Sigmoid colon (tissue), 4 donors: ENCODE results near the gene ALPK3.

Experiments
- CTCF ChIP-seq, 4 experiments: fragments of 450-650 bp in 3 of 4; fragments of 200-600 bp in 1 of 4; IDR thresholded peaks; one replicate each; pipeline ENCODE4 v1.5.1; 2016 to 2019; ENCODE audit warnings: antibody characterized with exemption in 4 of 4, mild to moderate bottlenecking in 3 of 4, moderate library complexity in 2 of 4
- EP300 ChIP-seq, 4 donors: sonication (generic); formaldehyde crosslinking; IDR thresholded peaks; one replicate each; pipeline ENCODE4 v1.6.1; 2017; ENCODE audit warnings: antibody characterized with exemption in 4 of 4
- POLR2A ChIP-seq, 2 donors: fragments of 450-650 bp; IDR thresholded peaks; one replicate each; pipeline ENCODE4 v1.6.1; 2016; ENCODE audit warnings: antibody characterized with exemption in 2 of 2, mild to moderate bottlenecking in 2 of 2, moderate library complexity in 2 of 2

DNA sequence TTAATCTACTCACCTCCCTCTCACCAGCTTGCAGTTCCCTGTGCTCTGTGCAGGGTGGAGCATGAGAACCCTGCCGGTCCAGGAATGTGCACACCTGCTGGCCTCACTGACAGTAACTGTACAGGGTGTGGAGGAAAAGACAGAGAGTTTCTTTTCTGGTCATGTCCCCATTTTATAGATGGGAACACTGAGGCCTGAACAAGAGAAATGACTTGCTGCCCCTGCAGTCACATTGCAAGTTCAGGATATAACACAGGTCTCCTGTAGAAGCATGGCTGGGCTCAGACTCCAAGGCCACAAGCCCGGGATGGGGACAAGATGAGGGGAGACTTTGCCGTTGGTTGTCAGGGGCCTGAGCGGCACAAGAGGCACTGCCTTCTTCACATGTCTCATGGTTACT is 90.6 kb downstream of the ALPK3 start:
- no peak for TF ChIP-seq CTCF (IDR thresholded peaks at IDR 0.05)
- no peak for TF ChIP-seq POLR2A (IDR thresholded peaks at IDR 0.05)
- TF ChIP-seq EP300 (IDR thresholded peaks at IDR 0.05), result no peak
